ENCODE measurements around the gene FIBCD1.
A peak's percentile ranks its signal among the peaks of the same experiment; 100 is the strongest.

The FIBCD1 gene

DNA sequence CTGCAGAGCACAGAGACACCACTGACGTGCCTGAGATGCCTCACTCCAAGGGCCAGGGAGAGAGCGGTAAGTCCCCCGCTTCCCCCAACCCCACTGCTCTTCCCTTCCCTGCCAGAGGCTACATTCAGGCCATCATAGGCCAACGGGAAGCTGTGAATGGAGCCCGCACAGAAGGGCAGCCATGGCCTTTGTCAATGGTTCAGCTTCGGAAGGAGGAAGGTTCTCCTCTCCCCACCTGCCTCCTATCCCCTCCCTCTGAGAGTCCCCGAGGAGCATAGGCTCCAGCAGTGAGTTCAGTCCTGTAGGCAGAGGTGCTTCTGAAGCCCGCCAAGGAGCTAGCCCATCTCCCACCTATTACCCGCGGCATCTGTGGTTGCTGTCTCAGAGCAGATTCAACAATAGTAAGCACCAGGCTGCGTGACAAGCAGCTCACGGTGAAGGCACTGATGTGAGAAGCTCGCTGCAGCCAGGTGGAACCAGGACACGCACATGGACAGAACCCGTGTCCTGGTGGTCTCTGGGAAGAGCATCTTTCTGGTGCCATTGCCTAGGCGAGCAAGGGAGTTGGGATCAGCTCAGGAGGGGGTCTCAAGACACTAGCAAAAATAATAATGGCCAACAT, 58.3 kb downstream of the FIBCD1 start:
- no peak for DNase-seq (ENCODE audit: low read depth in 2 of 2)

- DNase-seq (ENCODE audit: low read depth in 2 of 2) = no peak
These were observed 59.1 kb downstream of the FIBCD1 start for GRCh38 chr9:130879863-130880411.

GRCh38 chr9:130878295-130878694, 60.8 kb downstream of the FIBCD1 start:
- no peak for DNase-seq (ENCODE audit: low read depth in 2 of 2)

GRCh38 chr9:130877300-130877699, 61.7 kb downstream of the FIBCD1 start:
- DNase-seq (ENCODE audit: low read depth in 2 of 2) = no peak

GRCh38 chr9:130874783-130875182, 64.3 kb downstream of the FIBCD1 start:
- DNase-seq (ENCODE audit: low read depth in 2 of 2) = no peak

DNA sequence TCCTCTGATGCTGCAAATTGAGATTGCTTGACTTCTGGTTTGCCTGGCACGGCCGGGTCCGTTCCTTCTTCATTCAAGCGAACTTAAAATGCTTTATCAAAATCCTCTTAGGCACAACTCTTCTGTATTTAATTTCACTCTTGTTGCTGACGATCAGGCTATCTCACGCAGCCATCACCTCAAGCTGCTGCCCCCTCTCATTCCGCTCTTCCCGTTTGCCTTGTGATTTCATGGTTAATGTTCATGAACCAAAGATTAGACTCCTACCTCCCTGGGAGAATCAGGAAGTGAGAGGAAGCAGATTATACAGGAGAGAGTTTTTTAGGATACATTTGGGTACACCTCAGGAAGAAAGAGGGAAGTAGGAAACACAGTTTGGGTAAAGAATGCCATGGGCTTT, 65.1 kb downstream of the FIBCD1 start:
- DNase-seq (ENCODE audit: low read depth in 2 of 2) = no peak

GRCh38 chr9:130872912-130873503, 66.0 kb downstream of the FIBCD1 start:
- no peak for DNase-seq (ENCODE audit: low read depth in 2 of 2)

DNA sequence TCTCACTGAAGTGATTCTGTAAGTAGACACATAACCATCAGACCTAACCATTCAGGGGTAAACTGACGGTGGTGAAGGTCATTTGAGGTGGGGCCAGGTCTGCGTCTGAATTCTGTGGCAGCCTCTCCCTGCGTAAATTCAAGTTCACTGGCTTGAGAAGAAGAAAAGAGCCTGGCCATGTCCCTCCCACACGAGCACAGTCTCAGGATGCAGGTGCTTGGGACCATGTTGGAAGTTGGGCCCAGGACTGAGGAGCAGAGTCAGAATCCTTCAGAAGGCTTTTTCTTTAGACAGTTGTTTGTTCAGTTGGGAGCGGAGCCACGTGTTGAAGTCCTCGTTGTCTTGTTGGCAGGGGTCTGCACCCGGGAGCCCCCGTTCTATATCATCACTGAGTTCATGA, 66.5 kb downstream of the FIBCD1 start:
- no peak for DNase-seq (ENCODE audit: low read depth in 2 of 2)

DNA sequence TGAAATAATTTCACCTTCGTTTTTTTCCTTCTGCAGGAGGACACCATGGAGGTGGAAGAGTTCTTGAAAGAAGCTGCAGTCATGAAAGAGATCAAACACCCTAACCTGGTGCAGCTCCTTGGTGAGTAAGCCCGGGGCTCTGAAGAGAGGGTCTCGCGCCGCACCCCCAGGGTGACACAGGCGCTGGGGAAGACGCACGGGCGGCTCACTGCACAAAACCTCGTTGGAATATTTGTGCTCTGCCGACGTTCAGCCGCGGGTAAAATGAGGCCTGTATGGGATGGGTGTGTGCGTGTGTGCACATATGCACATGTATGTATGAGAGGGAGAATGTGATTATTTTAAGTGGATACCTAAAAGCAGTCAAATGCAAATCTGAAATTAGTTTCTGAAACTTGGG, 67.0 kb downstream of the FIBCD1 start:
- DNase-seq (ENCODE audit: low read depth in 2 of 2) = no peak

DNA sequence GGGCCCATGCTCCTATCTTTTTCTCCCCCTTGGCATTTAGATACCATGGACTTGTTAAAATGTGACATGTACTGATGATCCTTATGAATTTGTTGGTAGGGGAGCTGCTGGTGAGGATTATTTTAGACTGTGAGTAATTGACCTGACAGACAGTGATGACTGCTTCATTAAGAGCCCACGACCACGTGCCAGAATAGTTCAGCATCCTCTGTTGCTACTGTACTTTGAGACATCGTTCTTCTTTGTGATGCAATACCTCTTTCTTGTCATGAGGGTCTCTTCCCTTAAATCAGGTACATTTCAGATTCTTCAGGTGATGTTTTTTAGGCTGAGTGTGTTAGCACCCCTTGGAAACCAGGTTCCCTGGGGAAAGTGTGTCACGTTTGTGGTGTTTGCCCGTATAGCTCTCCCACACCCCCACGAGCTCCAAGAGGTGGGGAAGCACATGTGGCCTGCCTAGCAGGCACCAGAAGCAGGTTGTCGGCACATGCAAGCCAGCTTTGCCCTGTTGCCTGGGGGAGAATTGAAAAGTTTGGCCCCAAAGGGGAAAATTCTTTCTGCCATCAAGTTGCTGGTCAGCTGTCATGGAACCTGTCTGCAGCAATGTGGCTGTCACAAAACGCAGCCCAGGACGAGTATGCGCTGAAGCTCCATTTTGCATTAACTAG, 67.5 kb downstream of the FIBCD1 start:
- no peak for DNase-seq (ENCODE audit: low read depth in 2 of 2)

DNA sequence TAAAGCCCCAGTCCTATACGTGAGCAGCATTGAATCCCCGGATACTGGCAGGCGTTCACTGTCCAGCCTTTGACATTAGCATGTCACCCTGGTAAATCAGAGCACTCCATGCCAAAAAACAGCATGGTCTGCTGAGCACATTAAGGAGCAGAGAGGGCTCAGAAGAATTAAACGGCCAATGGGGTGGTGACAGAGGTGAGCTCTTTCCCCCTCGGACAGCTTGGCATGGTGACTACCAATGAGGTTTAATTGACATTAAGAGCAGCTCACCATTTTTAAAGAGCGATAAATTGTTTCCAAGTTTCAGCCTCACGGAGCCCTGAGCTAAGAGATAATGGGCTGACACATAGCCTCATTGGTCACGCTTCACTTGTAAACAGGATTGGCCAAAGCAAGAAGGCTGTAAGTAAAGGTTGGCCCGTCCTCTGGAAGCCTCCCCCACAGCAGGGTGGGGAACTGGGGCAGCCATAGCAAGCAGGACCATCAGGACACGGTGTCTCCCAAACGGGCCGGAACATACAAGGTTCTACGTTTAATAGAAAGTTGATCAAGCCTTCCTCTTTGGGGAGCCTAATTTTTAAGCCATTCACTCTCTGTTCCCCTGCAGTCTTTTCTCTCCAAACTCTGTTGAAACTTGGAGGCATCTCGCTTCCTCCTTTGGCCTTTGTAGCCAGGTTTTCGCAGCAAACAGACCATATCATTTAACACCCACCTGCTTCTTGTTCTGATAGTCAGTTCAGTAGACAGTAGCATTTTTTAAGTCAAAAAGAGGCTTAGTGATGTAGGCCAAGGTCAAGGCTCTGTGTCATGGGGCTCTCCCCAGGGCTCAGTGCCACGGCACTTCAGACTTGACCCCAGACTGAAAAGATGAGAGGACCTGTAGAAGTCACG, 68.3 kb downstream of the FIBCD1 start:
- no peak for DNase-seq (ENCODE audit: low read depth in 2 of 2)

- DNase-seq (ENCODE audit: low read depth in 2 of 2) = no peak
These were observed 69.8 kb downstream of the FIBCD1 start for GRCh38 chr9:130869250-130869649.

DNA sequence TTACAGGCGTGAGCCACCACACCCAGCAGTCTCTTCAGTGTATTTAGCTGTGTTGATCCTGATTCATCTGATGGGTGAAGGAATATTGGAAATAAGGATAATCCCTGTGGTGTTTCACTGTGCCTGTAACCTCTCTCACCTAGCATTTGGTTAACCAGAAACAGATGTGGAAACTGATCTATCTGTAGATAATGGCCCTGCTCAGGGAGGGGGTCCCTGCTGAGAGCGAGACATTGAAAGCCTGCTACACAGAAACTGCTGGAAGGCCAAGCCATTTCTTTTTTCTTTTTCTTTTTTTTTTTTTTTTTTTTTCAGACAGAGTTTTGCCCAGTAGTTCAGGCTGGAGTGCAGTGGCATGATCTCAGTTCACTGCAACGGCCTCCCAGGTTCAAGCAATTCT, 70.8 kb downstream of the FIBCD1 start:
- DNase-seq (ENCODE audit: low read depth in 2 of 2) = no peak

- DNase-seq (ENCODE audit: low read depth in 2 of 2) = no peak
These were observed 71.5 kb downstream of the FIBCD1 start for GRCh38 chr9:130867556-130867955.

DNA sequence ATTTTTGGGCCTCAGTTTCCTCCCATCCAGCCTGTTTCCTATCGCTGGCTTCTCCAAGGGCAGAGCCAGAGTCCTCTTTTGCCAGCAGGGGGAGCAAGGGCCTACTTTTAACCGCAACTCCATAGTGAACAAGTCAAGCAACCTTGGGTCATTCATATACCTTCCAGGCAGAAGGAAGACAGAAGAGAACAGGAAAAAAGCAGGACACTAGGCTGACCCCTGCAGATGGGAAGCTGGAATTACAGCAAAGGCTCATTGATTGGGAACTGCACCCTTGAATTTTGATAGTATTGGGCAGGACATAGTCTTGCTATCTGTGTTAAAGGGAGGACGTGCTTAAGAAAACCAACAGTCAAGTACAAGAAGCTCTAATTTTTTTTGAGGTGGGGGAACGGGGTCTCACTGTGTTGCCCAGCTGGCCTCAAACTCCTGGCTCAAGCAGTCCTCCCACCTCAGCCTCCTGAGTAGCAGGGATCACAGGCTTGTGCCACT, 72.5 kb downstream of the FIBCD1 start:
- peak in 1 of 2 donors; percentile 28 for DNase-seq (ENCODE audit: low read depth in 2 of 2)

GRCh38 chr9:130865921-130866320, 73.1 kb downstream of the FIBCD1 start:
- DNase-seq (ENCODE audit: low read depth in 2 of 2) = no peak

GRCh38 chr9:130864541-130864940, 74.5 kb downstream of the FIBCD1 start:
- no peak for DNase-seq (ENCODE audit: low read depth in 2 of 2)

- no peak for DNase-seq (ENCODE audit: low read depth in 2 of 2)
These were observed 76.3 kb downstream of the FIBCD1 start for GRCh38 chr9:130862747-130863146.

GRCh38 chr9:130862217-130862616, 76.8 kb downstream of the FIBCD1 start:
- DNase-seq (ENCODE audit: low read depth in 2 of 2) = no peak

- no peak for DNase-seq (ENCODE audit: low read depth in 2 of 2)
These were observed 77.5 kb downstream of the FIBCD1 start for GRCh38 chr9:130861372-130862180.
